HG03103 (cell line): Measurements from ENCODE around the gene PTGIS.
"Not testable (repeated sequence)": the region's sequence is repeated elsewhere in the genome, so short reads cannot be mapped to it uniquely, and the experiment has no call there.

Experiments used
- ATAC-seq: cut with Tn5 transposase; IDR thresholded peaks from one replicate; pipeline ENCODE4 v1.9.1; 2021; ENCODE audit warnings: low read depth; ENCODE audit not compliant: unreplicated experiment

The PTGIS gene

DNA sequence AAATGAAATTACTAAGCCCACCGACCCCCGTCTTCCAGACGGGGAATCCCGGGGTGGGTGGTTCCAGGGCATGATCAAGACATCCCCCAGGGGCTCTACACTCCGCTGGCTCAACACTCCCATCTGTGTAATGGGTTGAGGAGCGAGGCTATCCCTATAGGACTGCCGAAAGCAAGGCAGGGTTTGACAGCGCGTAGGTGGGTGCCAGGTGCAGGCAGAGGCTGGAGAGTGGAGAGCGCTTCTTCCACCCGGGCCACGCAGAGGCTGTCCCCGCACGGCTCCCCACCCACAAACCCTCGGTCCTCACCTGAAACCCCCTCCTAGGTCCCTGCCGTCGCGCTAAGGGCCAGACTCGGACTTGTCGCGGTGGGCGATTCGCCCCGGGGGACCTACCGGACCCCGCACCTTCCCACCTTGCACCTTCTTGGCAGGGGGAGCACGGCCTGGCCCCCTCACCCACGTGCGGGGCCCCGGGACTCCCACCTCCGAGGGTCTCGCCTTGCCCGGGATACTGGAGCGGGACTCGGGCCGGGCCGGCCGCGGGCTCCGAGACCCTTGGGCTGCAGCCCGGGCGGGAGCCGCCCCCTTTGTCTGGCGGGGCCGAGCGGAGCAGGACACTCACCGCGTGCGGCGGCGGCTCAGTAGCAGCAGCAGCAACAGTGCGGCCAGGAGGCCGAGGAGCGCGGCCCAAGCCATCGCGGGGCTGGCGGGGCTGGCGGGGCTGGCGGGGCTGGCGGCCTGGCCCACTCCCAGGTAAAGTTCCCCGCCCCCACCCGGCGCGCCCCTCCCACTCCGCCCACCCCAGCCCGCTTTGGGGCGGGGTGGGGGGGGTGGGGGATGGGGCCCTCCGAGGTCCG lies at the start of gene PTGIS:
Gene PTGIS, minus strand, starts transcription at position 717 of the 857 bp plus-strand sequence. Its CDS starts 21 bp downstream, at position 696.
- no peak for ATAC-seq

DNA sequence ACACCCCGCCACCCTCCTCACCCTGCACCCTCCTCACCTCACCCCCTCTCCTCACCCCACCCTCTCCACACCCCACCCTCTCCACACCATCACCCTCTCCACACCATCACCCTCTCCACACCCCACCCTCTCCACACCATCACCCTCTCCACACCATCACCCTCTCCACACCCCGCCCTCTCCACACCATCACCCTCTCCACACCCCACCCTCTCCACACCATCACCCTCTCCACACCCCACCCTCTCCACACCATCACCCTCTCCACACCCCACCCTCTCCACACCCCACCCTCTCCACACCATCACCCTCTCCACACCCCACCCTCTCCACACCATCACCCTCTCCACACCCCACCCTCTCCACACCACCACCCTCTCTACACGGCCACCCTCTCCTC lies 49.5 kb upstream of the PTGIS start:
- ATAC-seq = not testable (repeated sequence)

- no peak for ATAC-seq
These were observed 48.4 kb upstream of the PTGIS start for GRCh38 chr20:49616154-49617007.

- ATAC-seq = no peak
These were observed 47.6 kb upstream of the PTGIS start for GRCh38 chr20:49615401-49616153.

DNA sequence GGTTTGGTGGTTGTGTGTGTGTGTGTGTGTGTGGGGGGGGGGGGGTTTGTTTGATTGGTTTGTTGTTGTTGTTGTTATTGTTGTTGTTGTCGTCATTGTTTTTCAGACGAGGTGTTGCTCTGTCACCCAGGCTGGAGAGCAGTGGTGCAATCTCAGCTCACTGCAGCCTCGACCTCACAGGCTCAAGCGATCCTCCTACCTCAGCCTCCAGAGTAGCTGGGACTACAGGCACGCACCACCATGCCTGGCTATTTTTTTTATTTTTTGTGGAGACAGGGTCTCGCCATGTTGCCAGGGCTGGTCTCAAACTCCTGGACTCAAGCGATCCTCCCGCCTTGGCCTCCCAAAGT lies 47.1 kb upstream of the PTGIS start:
- not testable (repeated sequence) for ATAC-seq

DNA sequence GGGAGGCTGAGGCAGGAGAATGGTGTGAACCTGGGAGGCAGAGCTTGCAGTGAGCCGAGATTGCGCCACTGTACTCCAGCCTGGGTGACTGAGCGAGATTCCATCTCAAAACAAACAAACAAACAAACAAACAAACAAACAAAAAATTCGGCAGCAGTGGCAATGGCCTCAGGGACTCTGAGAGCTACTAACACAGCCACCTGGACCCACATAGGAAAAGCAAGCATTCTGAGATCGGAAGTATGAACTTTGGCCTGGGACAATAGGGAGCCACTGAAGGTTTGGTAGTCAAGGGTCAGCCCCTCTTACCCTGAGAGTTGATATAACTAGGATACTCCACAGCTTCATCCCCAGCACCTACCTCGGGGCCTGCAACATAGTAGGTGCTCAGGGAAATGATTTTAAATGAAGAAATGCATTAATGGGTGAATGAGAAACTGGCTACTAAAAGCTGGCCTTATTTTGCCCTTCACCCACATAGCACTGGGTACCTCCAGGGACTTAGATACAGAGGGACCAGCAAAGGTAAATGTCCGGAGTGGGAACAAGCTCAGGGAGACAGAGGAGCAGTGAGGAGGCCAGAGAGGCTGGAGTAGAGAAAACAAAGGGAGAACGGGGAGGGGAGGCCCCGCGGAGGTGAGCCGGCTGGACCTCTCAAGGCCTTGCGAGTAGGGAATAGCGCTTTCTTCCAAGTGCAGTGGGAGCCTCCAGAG lies 46.6 kb upstream of the PTGIS start:
- ATAC-seq = no peak

DNA sequence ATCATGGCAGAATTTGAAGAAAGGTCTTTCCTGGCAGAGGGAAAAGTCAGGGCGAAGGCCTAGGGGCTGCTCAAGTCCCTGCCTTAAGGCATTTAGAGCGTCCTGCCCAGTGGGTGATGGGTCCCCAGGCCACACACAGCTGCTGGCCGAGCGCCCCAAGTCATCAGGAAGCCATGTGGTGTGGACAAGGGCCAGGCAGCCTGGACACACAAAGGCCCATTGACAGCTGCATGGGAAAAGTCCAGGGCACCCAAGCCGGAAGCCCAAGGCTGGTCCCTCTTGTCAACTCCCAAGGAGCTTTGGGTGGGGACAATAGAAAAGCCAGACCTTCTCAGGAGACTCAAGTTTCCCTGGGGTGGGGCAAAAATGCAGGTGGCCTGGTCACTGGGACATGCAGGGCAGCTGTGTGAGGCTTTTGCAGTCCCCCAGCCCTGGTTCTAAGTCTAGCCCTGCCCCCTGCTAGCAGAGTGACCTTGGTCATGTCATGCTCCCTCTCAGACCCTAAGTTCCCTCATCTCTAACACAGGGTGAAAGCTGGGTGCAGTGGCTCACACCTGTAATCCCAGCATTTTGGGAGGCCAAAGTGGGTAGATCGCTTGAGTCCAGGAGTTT lies 44.3 kb upstream of the PTGIS start:
- no peak for ATAC-seq

DNA sequence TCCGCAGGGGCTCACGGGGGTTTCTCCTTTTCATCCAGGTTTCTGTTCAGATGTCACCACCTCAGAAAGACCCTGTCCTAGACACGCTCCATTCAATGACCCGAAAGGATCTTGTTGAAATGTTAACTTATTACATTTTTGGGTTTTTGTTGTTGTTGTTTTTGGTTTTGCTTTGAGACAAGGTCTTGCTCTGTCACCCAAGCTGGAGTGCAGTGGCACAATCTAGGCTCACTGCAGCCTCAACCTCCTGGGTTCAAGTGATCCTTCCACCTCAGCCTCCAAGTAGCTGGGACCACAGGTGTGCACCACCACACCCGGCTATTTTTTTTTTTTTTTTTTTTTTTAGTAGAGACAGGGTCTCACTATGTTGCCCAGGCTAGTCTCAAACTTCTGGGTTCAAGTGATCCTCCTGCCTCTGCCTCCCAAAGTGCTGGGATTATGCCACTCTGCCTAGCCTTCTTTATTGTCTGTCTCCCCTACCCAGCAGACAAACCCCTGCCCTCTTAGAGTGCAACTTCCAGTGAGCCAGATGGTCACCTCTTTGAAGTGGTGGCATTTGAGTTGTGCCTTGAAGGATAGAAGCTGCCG lies 43.7 kb upstream of the PTGIS start:
- ATAC-seq = not testable (repeated sequence)

DNA sequence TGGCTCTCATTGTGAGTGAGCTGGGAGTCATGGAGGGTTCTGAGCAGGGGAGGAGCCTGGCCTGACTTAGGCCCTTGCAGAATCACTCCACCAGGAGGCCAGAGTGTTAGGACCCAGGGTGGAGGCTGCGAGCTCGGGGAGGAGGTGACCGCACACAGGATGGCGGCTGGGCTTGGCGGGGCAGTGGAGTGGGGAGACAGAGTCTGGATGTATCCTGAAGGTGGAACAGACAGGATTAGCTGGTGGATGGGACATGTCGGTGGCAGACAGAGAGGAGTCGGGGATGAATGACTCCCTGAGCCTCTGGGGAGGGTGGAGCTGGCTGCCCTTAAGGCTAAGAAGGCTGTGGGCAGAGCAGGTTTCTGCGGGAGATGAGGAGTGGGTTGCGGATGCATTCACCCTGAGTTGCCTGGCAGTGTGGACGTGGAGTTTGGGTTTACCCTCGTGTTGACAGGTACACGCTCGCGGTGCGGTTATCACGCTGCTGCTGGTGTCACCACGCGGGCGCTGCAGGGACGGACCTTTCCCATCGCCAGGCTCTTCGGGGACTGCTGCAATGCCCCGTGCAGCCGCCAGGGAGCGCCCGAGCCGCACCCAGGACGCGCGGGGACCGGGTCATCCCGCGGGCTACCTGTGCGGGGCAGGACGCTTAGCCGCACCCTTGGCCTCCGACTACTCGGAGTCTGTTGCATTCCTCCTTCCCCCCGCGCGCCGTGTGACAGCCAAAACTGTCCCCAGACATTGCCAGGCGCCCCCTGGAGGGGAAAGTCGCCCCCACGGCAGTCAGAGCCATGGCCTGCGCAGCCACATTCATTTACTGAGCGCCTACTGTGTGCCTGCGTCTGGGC lies 43.0 kb upstream of the PTGIS start:
- ATAC-seq = no peak

- ATAC-seq = no peak
These were observed 41.1 kb upstream of the PTGIS start for GRCh38 chr20:49608752-49609670.

GRCh38 chr20:49607568-49607967 lies 39.6 kb upstream of the PTGIS start:
- no peak for ATAC-seq

- ATAC-seq = no peak
These were observed 35.3 kb upstream of the PTGIS start for GRCh38 chr20:49603209-49603627.

GRCh38 chr20:49602345-49603208 lies 34.6 kb upstream of the PTGIS start:
- ATAC-seq = no peak

- no peak for ATAC-seq
These were observed 33.4 kb upstream of the PTGIS start for GRCh38 chr20:49601153-49601924.

DNA sequence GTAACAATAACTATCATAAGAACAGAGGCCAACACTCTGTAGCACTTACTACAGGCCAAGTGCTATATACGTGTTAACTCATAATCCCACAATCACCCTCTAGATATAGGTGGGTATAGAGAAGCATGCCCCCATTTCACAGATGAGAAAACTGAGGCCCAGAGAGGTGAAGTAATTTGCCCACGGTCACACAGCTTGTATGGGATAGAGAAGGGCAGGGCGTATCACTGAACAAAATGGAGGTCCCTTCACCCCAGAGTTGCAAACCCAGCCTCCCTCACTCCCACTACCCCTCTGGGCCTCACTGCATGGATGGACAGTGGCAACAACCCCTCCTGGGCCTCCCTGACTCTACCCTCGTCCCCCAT lies 31.8 kb upstream of the PTGIS start:
- ATAC-seq = no peak

DNA sequence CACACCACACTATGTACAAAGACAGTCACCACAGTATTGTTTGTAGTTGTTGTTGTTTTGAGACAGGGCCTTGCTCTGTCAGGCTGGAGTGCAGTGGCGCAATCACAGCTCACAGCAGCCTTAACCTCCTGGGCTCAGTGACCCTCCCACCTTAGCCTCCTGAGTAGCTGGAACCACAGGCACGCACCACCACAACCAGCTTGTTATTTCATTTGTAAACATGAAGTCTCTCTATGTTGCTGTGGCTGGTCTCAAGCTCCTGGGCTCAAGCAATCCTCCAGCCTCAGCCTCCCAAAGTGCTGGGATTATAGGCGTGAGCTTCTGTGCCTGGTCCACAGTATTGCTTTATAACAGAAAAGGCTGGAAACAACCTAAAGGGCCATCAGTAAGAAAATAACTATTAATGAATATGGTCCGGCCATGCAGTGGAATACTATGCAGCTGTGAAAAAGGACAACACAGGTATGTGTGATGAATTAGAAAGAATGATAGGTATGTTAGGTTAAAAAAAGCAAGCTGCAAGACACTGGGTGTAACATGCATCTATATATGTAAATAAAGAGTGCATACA lies 30.0 kb upstream of the PTGIS start:
- no peak for ATAC-seq
